Stimulated activated CD4-positive, alpha-beta T cell treated with anti-CD3 and anti-CD28 coated beads, Interleukin-2, amount 100 ng/mL, for 24 hours (primary cell): ENCODE data around the gene CFAP58.

ENCODE experiments used
- DNase-seq, 2 donors: peaks; one replicate each; pipeline ENCODE4 v3.0.0-alpha.2; 2020

Gene CFAP58

GRCh38 chr10:104334965-104335650, 18.5 kb upstream of the CFAP58 start:
- DNase-seq = peak in 1 of 2 donors; percentile 20

GRCh38 chr10:104336821-104337467, 16.7 kb upstream of the CFAP58 start:
- DNase-seq = peak in 1 of 2 donors; percentile 16

- peak in 1 of 2 donors; percentile 33 for DNase-seq
Measured at GRCh38 chr10:104337521-104337984, 16.1 kb upstream of the CFAP58 start.

- peak; percentile 74 to 79 for DNase-seq
Measured at GRCh38 chr10:104337985-104338735, 15.5 kb upstream of the CFAP58 start, which contains the start of gene ITPRIP. TSS of gene ITPRIP (minus strand) at chr10:104338465. CDS start at chr10:104316051, 22,414 bp downstream.

- DNase-seq = no peak
Measured at GRCh38 chr10:104339469-104340110, 14.0 kb upstream of the CFAP58 start.

- DNase-seq = no peak
Measured at GRCh38 chr10:104340111-104340526, 13.5 kb upstream of the CFAP58 start.

GRCh38 chr10:104340641-104341040, 13.0 kb upstream of the CFAP58 start:
- no peak for DNase-seq

- DNase-seq = no peak
Measured at GRCh38 chr10:104342941-104343411, 10.7 kb upstream of the CFAP58 start.

- no peak for DNase-seq
Measured at GRCh38 chr10:104344219-104344618, 9.4 kb upstream of the CFAP58 start.

GRCh38 chr10:104345515-104345914, 8.1 kb upstream of the CFAP58 start:
- no peak for DNase-seq

- DNase-seq = no peak
Measured at GRCh38 chr10:104345941-104346340, 7.7 kb upstream of the CFAP58 start.

- no peak for DNase-seq
Measured at GRCh38 chr10:104347295-104348045, 6.2 kb upstream of the CFAP58 start.

GRCh38 chr10:104348601-104349000, 5.0 kb upstream of the CFAP58 start:
- DNase-seq = no peak

- DNase-seq = no peak
Measured at GRCh38 chr10:104349623-104350126, 4.0 kb upstream of the CFAP58 start.

GRCh38 chr10:104350127-104350635, 3.5 kb upstream of the CFAP58 start:
- no peak for DNase-seq

- no peak for DNase-seq
Measured at GRCh38 chr10:104351061-104351702, 2.5 kb upstream of the CFAP58 start.

GRCh38 chr10:104351919-104352318, 1.7 kb upstream of the CFAP58 start:
- DNase-seq = no peak

- no peak for DNase-seq
Measured at GRCh38 chr10:104359811-104360210, 6.2 kb downstream of the CFAP58 start.

GRCh38 chr10:104367904-104368303, 14.3 kb downstream of the CFAP58 start:
- no peak for DNase-seq

GRCh38 chr10:104368381-104368780, 14.7 kb downstream of the CFAP58 start:
- DNase-seq = no peak

GRCh38 chr10:104371753-104372152, 18.1 kb downstream of the CFAP58 start:
- no peak for DNase-seq
